ENCODE data around the gene HMGXB4. TPM values are rescaled to one million over a fixed set of nuclear protein-coding genes. Genes with fewer than 3 reads are reported as not detected.

The HMGXB4 gene
- polyA plus RNA-seq, 1 experiment: 30.4 TPM

- H3K27me3 ChIP-seq (ENCODE audit: control insufficient read depth, insufficient read depth, low read length): no peaks in the 10 kb centered on the region
- ChIA-PET CTCF (no interaction called here), POLR2A (no interaction called here)
- no peak overlapping the region for H3K4me3 ChIP-seq (ENCODE audit: low read depth, low read length)
- no peak for DNase-seq (ENCODE audit: low read depth, low spot score)
- no peak overlapping the region for H3K27ac ChIP-seq (ENCODE audit: low read depth, low read length)
- no peaks in the 10 kb centered on the region; the same call in 1 of the 2 replicates for H3K9me3 ChIP-seq (ENCODE audit: control insufficient read depth, insufficient read depth, low read length)
- TF ChIP-seq, protein P1, sequence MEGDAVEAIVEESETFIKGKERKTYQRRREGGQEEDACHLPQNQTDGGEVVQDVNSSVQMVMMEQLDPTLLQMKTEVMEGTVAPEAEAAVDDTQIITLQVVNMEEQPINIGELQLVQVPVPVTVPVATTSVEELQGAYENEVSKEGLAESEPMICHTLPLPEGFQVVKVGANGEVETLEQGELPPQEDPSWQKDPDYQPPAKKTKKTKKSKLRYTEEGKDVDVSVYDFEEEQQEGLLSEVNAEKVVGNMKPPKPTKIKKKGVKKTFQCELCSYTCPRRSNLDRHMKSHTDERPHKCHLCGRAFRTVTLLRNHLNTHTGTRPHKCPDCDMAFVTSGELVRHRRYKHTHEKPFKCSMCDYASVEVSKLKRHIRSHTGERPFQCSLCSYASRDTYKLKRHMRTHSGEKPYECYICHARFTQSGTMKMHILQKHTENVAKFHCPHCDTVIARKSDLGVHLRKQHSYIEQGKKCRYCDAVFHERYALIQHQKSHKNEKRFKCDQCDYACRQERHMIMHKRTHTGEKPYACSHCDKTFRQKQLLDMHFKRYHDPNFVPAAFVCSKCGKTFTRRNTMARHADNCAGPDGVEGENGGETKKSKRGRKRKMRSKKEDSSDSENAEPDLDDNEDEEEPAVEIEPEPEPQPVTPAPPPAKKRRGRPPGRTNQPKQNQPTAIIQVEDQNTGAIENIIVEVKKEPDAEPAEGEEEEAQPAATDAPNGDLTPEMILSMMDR (IDR thresholded peaks at IDR 0.05; ENCODE audit: low read depth, low read length): no peak
Observed at GRCh38 chr22:35322126-35322525, 64.8 kb downstream of the HMGXB4 start.

- TF ChIP-seq, protein P1 (IDR thresholded peaks at IDR 0.05; ENCODE audit: low read depth, low read length): no peak
- DNase-seq (ENCODE audit: low read depth, low spot score): no peak
- Histone ChIP-seq H3K27me3 (ENCODE audit: control insufficient read depth, insufficient read depth, low read length) (no peaks in the 10 kb centered on the region), H3K4me3 (ENCODE audit: low read depth, low read length) (no peak overlapping the region), H3K9me3 (ENCODE audit: control insufficient read depth, insufficient read depth, low read length) (no peaks in the 10 kb centered on the region; the same call in 1 of the 2 replicates), H3K27ac (ENCODE audit: low read depth, low read length) (no peak overlapping the region)
- POLR2A ChIA-PET: no interaction called here
- CTCF ChIA-PET: no interaction called here
Observed at GRCh38 chr22:35322893-35323292, 65.6 kb downstream of the HMGXB4 start.

GRCh38 chr22:35323305-35323704 lies 66.0 kb downstream of the HMGXB4 start:
- no peaks in the 10 kb centered on the region for H3K27me3 ChIP-seq (ENCODE audit: control insufficient read depth, insufficient read depth, low read length)
- CTCF ChIA-PET: no interaction called here
- TF ChIP-seq, protein P1 (IDR thresholded peaks at IDR 0.05; ENCODE audit: low read depth, low read length): no peak
- no peak overlapping the region for H3K27ac ChIP-seq (ENCODE audit: low read depth, low read length)
- DNase-seq (ENCODE audit: low read depth, low spot score): no peak
- POLR2A ChIA-PET: no interaction called here
- no peaks in the 10 kb centered on the region; the same call in 1 of the 2 replicates for H3K9me3 ChIP-seq (ENCODE audit: control insufficient read depth, insufficient read depth, low read length)
- no peak overlapping the region for H3K4me3 ChIP-seq (ENCODE audit: low read depth, low read length)

- no peak for DNase-seq (ENCODE audit: low read depth, low spot score)
- Histone ChIP-seq H3K9me3 (ENCODE audit: control insufficient read depth, insufficient read depth, low read length) (no peaks in the 10 kb centered on the region), H3K27me3 (ENCODE audit: control insufficient read depth, insufficient read depth, low read length) (no peaks in the 10 kb centered on the region), H3K4me3 (ENCODE audit: low read depth, low read length) (no peak overlapping the region), H3K27ac (ENCODE audit: low read depth, low read length) (no peak overlapping the region)
- ChIA-PET POLR2A (no interaction called here), CTCF (no interaction called here)
- TF ChIP-seq, protein P1 (IDR thresholded peaks at IDR 0.05; ENCODE audit: low read depth, low read length): no peak
Observed at GRCh38 chr22:35324067-35324466, 66.8 kb downstream of the HMGXB4 start.

GRCh38 chr22:35324762-35325161 lies 67.5 kb downstream of the HMGXB4 start:
- ChIA-PET POLR2A (no interaction called here), CTCF (no interaction called here)
- TF ChIP-seq, protein P1 (IDR thresholded peaks at IDR 0.05; ENCODE audit: low read depth, low read length): no peak
- no peaks in the 10 kb centered on the region for H3K27me3 ChIP-seq (ENCODE audit: control insufficient read depth, insufficient read depth, low read length)
- H3K4me3 ChIP-seq (ENCODE audit: low read depth, low read length): no peak overlapping the region
- no peak for DNase-seq (ENCODE audit: low read depth, low spot score)
- peaks cover 3% of the 10 kb centered on the region; the same call in 1 of the 2 replicates for H3K9me3 ChIP-seq (ENCODE audit: control insufficient read depth, insufficient read depth, low read length)
- no peak overlapping the region for H3K27ac ChIP-seq (ENCODE audit: low read depth, low read length)

Data from AG04450 (cell line).